Neural cell (in vitro differentiated cells): ENCODE data around the gene PLSCR3. TPM values are rescaled to one million over a fixed set of nuclear protein-coding genes. Genes with fewer than 3 reads are reported as not detected.
A peak's percentile ranks its signal among the peaks of the same experiment; 100 is the strongest.
"Not testable (repeated sequence)": the region's sequence is repeated elsewhere in the genome, so short reads cannot be mapped to it uniquely, and the experiment has no call there.

Experiments
- H2AFZ ChIP-seq: fragments of 200-600, 300-800 bp; sonication (generic), shearing (Covaris generic); 2 replicates; pipeline ENCODE4 v1.6.0; 2014; ENCODE audit warnings: low read depth, mild to moderate bottlenecking, antibody characterized with exemption, low read length, moderate library complexity
- H3F3A ChIP-seq: fragments of 200-600 bp; shearing (Covaris generic); 2 replicates; pipeline ENCODE4 v1.6.1; 2016; ENCODE audit warnings: mild to moderate bottlenecking, moderate library complexity, mixed read lengths, antibody characterized with exemption, low read length; ENCODE audit not compliant: insufficient read depth, poor library complexity, severe bottlenecking
- H3K27ac ChIP-seq: fragments of 200-600, 300-800 bp; sonication (generic), shearing (Covaris generic); 2 replicates; pipeline ENCODE4 v1.5.1; 2014; ENCODE audit warnings: mild to moderate bottlenecking, low read length, moderate library complexity
- H3K27me3 ChIP-seq: fragments of 300-800, 200-600 bp; sonication (generic), shearing (Covaris generic); 2 replicates; pipeline ENCODE4 v1.6.0; 2014; ENCODE audit warnings: mild to moderate bottlenecking, low read depth, low read length, moderate library complexity; ENCODE audit not compliant: insufficient read depth
- H3K36me3 ChIP-seq: fragments of 300-800, 200-600 bp; sonication (generic), shearing (Covaris generic); 2 replicates; pipeline ENCODE4 v1.5.1; 2014; ENCODE audit warnings: mild to moderate bottlenecking, antibody characterized with exemption, low read length, moderate library complexity; ENCODE audit not compliant: insufficient read depth
- H3K4me2 ChIP-seq: fragments of 300-800, 200-600 bp; sonication (generic), shearing (Covaris generic); 2 replicates; pipeline ENCODE4 v1.6.0; 2014; ENCODE audit warnings: mild to moderate bottlenecking, low read length
- H3K4me3 ChIP-seq: fragments of 300-800, 200-600 bp; sonication (generic), shearing (Covaris generic); 2 replicates; pipeline ENCODE4 v1.5.1; 2014; ENCODE audit warnings: mild to moderate bottlenecking, low read length, moderate library complexity
- H3K79me2 ChIP-seq: fragments of 200-600 bp; shearing (Covaris generic); replicated peaks from 2 replicates; pipeline ENCODE4 v1.6.0; 2014; ENCODE audit warnings: mild to moderate bottlenecking, low read length, moderate library complexity; ENCODE audit not compliant: insufficient read depth
- H3K9ac ChIP-seq: fragments of 300-800, 200-600 bp; sonication (generic), shearing (Covaris generic); 2 replicates; pipeline ENCODE4 v1.6.1; 2016; ENCODE audit warnings: mild to moderate bottlenecking, low read length, mixed read lengths
- H3K9me2 ChIP-seq: fragments of 200-600 bp; shearing (Covaris generic); 2 replicates; pipeline ENCODE4 v1.6.1; 2016; ENCODE audit warnings: mild to moderate bottlenecking, low read length, mixed read lengths; ENCODE audit not compliant: insufficient read depth
- H3K9me3 ChIP-seq: fragments of 200-600, 300-800 bp; sonication (generic), shearing (Covaris generic); 2 replicates; pipeline ENCODE4 v1.6.1; 2016; ENCODE audit warnings: mild to moderate bottlenecking, mixed run types, low read length, moderate library complexity, mixed read lengths
- H4K20me1 ChIP-seq: fragments of 200-600 bp; shearing (Covaris generic); 2 replicates; pipeline ENCODE4 v1.6.1; 2016; ENCODE audit warnings: mild to moderate bottlenecking, mixed run types; ENCODE audit not compliant: insufficient read depth
- EP300 ChIP-seq: fragments of 450-650 bp; conservative IDR thresholded peaks from 2 replicates; pipeline ENCODE4 v1.6.1; 2014; ENCODE audit warnings: antibody characterized with exemption, mild to moderate bottlenecking, moderate library complexity; ENCODE audit not compliant: poor library complexity, severe bottlenecking
- EZH2 ChIP-seq: fragments of 200-600, 300-800 bp; shearing (Covaris generic), sonication (generic); IDR thresholded peaks from 2 replicates; pipeline ENCODE4 v1.6.1; 2014; ENCODE audit warnings: antibody characterized with exemption, low read length, borderline replicate concordance, mild to moderate bottlenecking; ENCODE audit not compliant: insufficient read depth, poor library complexity, severe bottlenecking
- MXI1 ChIP-seq: fragments of 450-650 bp; conservative IDR thresholded peaks from 2 replicates; pipeline ENCODE4 v1.6.1; 2014; ENCODE audit warnings: antibody characterized with exemption, mild to moderate bottlenecking; ENCODE audit not compliant: poor library complexity, severe bottlenecking
- POLR2AphosphoS5 ChIP-seq: IDR thresholded peaks from 2 replicates; pipeline ENCODE4 v1.6.1; 2012
- RAD21 ChIP-seq: fragments of 450-650 bp; conservative IDR thresholded peaks from 2 replicates; pipeline ENCODE4 v1.6.1; 2014; ENCODE audit warnings: antibody characterized with exemption, mild to moderate bottlenecking, moderate library complexity
- SMC3 ChIP-seq: fragments of 450-650 bp; conservative IDR thresholded peaks from 2 replicates; pipeline ENCODE4 v1.6.1; 2014; ENCODE audit warnings: antibody characterized with exemption, mild to moderate bottlenecking, moderate library complexity; ENCODE audit not compliant: poor library complexity
- TAF1 ChIP-seq: IDR thresholded peaks from 2 replicates; pipeline ENCODE4 v1.6.1; 2012; ENCODE audit warnings: low read depth
- polyA plus RNA-seq: library from polyadenylated mRNA; depleted of rRNA; stranded (reverse); fragments of >200 nt; gene quantifications from 2 replicates; pipeline ENCODE4 v1.2.3, GENCODE V29; 2014
- TF ChIP-seq, protein P1 (sequence below): fragments of 450-650 bp; IDR thresholded peaks from 2 replicates; pipeline ENCODE4 v1.5.1; 2014; ENCODE audit warnings: antibody characterized with exemption, mild to moderate bottlenecking, moderate library complexity; ENCODE audit not compliant: poor library complexity, severe bottlenecking
- TF ChIP-seq, protein P2 (sequence below): IDR thresholded peaks from 2 replicates; pipeline ENCODE4 v1.6.1; 2012; ENCODE audit warnings: borderline replicate concordance

Gene PLSCR3
- polyA plus RNA-seq, 1 donor from 2014 or later, result 15.9 TPM

DNA sequence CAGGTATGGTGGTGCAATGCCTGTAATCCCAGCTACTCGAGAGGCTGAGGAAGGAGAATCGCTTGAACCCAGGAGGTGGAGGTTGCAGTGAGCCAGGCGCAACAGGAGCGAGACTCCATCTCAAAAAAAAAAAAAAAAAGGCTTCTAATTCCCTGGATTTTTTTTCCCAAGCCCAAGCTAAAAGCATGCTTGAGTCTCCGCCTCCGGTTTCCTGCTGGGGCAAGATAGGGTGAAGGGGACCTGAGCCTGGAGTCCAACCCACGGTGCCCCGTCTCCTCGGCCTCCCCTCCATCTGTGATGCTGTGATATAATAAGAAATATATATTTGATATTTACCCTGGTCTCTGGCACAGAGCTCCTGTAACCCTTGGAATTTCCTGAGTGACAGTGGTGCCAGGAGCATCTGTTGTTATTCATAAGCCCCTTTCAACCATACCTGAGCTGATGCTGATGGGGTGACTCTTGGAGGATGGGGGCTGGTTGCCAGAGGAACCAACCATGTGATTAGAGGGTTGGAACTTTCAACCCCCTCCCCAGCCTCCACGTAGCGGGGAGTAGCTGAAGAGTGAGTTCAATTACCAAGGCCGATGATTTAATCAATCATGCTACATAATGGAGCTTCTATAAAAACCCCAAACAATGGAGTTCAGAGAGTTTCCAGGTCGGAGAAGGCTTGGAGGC is 26.3 kb downstream of the PLSCR3 start:
- no peaks in the 10 kb centered on the region for H3K27me3 ChIP-seq
- H3K9me3 ChIP-seq, result no peaks in the 10 kb centered on the region
- H3K27ac ChIP-seq, result peak overlapping the region; percentile 17
- no peak overlapping the region for H3K9ac ChIP-seq
- no peak overlapping the region for H2AFZ ChIP-seq
- TF ChIP-seq MXI1 (no peak), POLR2AphosphoS5 (no peak), EP300 (no peak), EZH2 (no peak), TAF1 (no peak), RAD21 (no peak)
- TF ChIP-seq, protein P1, sequence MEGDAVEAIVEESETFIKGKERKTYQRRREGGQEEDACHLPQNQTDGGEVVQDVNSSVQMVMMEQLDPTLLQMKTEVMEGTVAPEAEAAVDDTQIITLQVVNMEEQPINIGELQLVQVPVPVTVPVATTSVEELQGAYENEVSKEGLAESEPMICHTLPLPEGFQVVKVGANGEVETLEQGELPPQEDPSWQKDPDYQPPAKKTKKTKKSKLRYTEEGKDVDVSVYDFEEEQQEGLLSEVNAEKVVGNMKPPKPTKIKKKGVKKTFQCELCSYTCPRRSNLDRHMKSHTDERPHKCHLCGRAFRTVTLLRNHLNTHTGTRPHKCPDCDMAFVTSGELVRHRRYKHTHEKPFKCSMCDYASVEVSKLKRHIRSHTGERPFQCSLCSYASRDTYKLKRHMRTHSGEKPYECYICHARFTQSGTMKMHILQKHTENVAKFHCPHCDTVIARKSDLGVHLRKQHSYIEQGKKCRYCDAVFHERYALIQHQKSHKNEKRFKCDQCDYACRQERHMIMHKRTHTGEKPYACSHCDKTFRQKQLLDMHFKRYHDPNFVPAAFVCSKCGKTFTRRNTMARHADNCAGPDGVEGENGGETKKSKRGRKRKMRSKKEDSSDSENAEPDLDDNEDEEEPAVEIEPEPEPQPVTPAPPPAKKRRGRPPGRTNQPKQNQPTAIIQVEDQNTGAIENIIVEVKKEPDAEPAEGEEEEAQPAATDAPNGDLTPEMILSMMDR, result no peak
- TF ChIP-seq, protein P2, sequence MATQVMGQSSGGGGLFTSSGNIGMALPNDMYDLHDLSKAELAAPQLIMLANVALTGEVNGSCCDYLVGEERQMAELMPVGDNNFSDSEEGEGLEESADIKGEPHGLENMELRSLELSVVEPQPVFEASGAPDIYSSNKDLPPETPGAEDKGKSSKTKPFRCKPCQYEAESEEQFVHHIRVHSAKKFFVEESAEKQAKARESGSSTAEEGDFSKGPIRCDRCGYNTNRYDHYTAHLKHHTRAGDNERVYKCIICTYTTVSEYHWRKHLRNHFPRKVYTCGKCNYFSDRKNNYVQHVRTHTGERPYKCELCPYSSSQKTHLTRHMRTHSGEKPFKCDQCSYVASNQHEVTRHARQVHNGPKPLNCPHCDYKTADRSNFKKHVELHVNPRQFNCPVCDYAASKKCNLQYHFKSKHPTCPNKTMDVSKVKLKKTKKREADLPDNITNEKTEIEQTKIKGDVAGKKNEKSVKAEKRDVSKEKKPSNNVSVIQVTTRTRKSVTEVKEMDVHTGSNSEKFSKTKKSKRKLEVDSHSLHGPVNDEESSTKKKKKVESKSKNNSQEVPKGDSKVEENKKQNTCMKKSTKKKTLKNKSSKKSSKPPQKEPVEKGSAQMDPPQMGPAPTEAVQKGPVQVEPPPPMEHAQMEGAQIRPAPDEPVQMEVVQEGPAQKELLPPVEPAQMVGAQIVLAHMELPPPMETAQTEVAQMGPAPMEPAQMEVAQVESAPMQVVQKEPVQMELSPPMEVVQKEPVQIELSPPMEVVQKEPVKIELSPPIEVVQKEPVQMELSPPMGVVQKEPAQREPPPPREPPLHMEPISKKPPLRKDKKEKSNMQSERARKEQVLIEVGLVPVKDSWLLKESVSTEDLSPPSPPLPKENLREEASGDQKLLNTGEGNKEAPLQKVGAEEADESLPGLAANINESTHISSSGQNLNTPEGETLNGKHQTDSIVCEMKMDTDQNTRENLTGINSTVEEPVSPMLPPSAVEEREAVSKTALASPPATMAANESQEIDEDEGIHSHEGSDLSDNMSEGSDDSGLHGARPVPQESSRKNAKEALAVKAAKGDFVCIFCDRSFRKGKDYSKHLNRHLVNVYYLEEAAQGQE, result no peak
- no peak overlapping the region for H3K4me2 ChIP-seq
- no peaks in the 10 kb centered on the region for H3K79me2 ChIP-seq
- H3K4me3 ChIP-seq, result peak overlapping the region; percentile 0
- H3F3A ChIP-seq, result no peaks in the 10 kb centered on the region
- H4K20me1 ChIP-seq, result no peaks in the 10 kb centered on the region
- H3K9me2 ChIP-seq, result no peaks in the 10 kb centered on the region
- H3K36me3 ChIP-seq, result no peaks in the 10 kb centered on the region

DNA sequence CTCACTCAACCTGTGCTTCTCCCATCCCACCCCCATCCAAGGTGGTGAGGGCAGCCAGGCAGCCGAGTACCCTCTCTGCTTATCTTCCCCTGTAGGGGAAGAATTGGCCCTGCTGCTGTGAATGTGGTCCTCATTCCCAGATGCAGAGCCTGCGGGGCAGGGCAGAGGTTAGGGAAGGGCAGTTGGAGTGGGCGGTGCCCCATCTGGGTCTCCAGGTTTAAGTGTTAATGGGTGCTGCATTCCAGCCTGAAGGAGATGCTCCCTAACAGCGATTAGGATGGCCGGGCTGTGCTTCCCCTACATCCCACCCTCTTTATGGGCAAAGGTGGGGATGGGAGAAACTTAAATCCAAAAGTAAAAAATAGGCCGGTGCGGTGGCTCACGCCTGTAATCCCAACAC is 27.2 kb downstream of the PLSCR3 start:
- Histone ChIP-seq H3F3A (no peaks in the 10 kb centered on the region), H3K36me3 (no peaks in the 10 kb centered on the region), H3K4me2 (no peak overlapping the region), H3K9ac (no peak overlapping the region), H3K9me2 (no peaks in the 10 kb centered on the region), H3K4me3 (no peak overlapping the region), H2AFZ (no peak overlapping the region), H3K27ac (no peak overlapping the region), H4K20me1 (no peaks in the 10 kb centered on the region), H3K79me2 (no peaks in the 10 kb centered on the region), H3K9me3 (no peaks in the 10 kb centered on the region), H3K27me3 (no peaks in the 10 kb centered on the region)
- TF ChIP-seq RAD21, result no peak
- no peak for TF ChIP-seq POLR2AphosphoS5
- TF ChIP-seq TAF1, result no peak
- TF ChIP-seq, protein P2, result no peak
- no peak for TF ChIP-seq EP300
- no peak for TF ChIP-seq SMC3
- TF ChIP-seq, protein P1, result no peak
- TF ChIP-seq MXI1, result no peak
- no peak for TF ChIP-seq EZH2

DNA sequence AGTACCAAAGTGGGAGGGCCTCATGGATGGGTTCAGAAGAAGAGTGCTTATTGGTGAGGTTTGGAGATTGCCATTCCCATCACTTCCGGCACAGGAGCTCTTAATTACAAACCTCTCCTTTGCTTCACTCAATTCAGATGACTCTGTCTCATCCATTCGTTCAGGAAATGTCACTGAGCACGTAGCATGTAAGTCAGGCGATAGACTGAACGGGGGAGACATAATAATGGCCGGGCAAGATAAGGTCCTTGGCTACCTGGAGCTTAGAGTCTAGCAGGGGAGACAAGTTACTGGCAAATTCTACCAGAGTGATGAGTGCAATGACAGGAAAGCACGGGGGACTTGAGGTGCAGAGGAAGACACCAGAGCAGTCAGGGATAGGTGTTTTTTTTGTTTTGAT is 28.4 kb downstream of the PLSCR3 start:
- not testable (repeated sequence) for H3F3A ChIP-seq, H4K20me1 ChIP-seq, H3K9ac ChIP-seq, H3K9me2 ChIP-seq, H3K4me2 ChIP-seq, H2AFZ ChIP-seq, H3K27me3 ChIP-seq, H3K79me2 ChIP-seq, H3K9me3 ChIP-seq, H3K36me3 ChIP-seq, H3K4me3 ChIP-seq, H3K27ac ChIP-seq
